Astrocyte (in vitro differentiated cells and primary cell): ENCODE measurements around the gene IER3. TPM values are rescaled to one million over a fixed set of nuclear protein-coding genes. Genes with fewer than 3 reads are reported as not detected.
A peak's percentile ranks its signal among the peaks of the same experiment; 100 is the strongest.

ENCODE experiments used
- DNase-seq: peaks from one replicate; pipeline ENCODE4 v3.0.0-alpha.2; 2010; ENCODE audit warnings: low read depth
- FAIRE-seq: peaks from 2 replicates; lab custom pipeline; 2011; peaks lifted over from hg19 to GRCh38; lab: Jason Lieb, UNC
- H2AFZ ChIP-seq: 2 replicates; pipeline ENCODE4 v1.6.0; 2012; ENCODE audit warnings: low read depth, low read length, inconsistent platforms
- H3K27ac ChIP-seq: 2 replicates; pipeline ENCODE4 v1.5.1; 2011; ENCODE audit warnings: low read depth, low read length, inconsistent platforms
- H3K27me3 ChIP-seq: 2 replicates; pipeline ENCODE4 v1.6.0; 2011; ENCODE audit warnings: low read length, inconsistent platforms; ENCODE audit not compliant: insufficient read depth
- H3K36me3 ChIP-seq: 2 replicates; pipeline ENCODE4 v1.5.1; 2011; ENCODE audit warnings: low read length, inconsistent platforms; ENCODE audit not compliant: insufficient read depth
- H3K4me1 ChIP-seq: 2 replicates; pipeline ENCODE4 v1.5.1; 2011; ENCODE audit warnings: low read length, inconsistent platforms; ENCODE audit not compliant: insufficient read depth
- H3K4me2 ChIP-seq: 2 replicates; pipeline ENCODE4 v1.6.0; 2012; ENCODE audit warnings: low read length, inconsistent platforms
- H3K4me3 ChIP-seq: 2 replicates; pipeline ENCODE4 v1.5.1; 2011; ENCODE audit warnings: low read depth, mild to moderate bottlenecking, low read length, inconsistent platforms; ENCODE audit not compliant: insufficient read depth
- H3K79me2 ChIP-seq: 2 replicates; pipeline ENCODE4 v1.6.0; 2012; ENCODE audit warnings: mild to moderate bottlenecking, low read length, inconsistent platforms; ENCODE audit not compliant: insufficient read depth
- H3K9ac ChIP-seq: 2 replicates; pipeline ENCODE4 v1.6.0; 2012; ENCODE audit warnings: mild to moderate bottlenecking, low read length, inconsistent platforms
- H3K9me3 ChIP-seq: 2 replicates; pipeline ENCODE4 v1.5.1; 2012; ENCODE audit warnings: low read depth, mild to moderate bottlenecking, low read length, inconsistent platforms; ENCODE audit not compliant: insufficient read depth
- H4K20me1 ChIP-seq: 2 replicates; pipeline ENCODE4 v1.6.0; 2012; ENCODE audit warnings: low read length, inconsistent platforms; ENCODE audit not compliant: insufficient read depth
- H3K27ac Mint-ChIP-seq: one replicate; pipeline ENCODE4 v1.8.0; 2021; ENCODE audit warnings: mild to moderate bottlenecking, mixed read lengths; ENCODE audit not compliant: unreplicated experiment
- H3K27me3 Mint-ChIP-seq: one replicate; pipeline ENCODE4 v1.8.0; 2021; ENCODE audit warnings: low read depth, mixed read lengths; ENCODE audit not compliant: unreplicated experiment
- H3K36me3 Mint-ChIP-seq: one replicate; pipeline ENCODE4 v1.8.0; 2021; ENCODE audit warnings: low read depth, mixed read lengths; ENCODE audit not compliant: unreplicated experiment
- H3K4me1 Mint-ChIP-seq: one replicate; pipeline ENCODE4 v1.8.0; 2021; ENCODE audit warnings: low read depth, mixed read lengths; ENCODE audit not compliant: unreplicated experiment
- H3K4me3 Mint-ChIP-seq: one replicate; pipeline ENCODE4 v1.8.0; 2021; ENCODE audit warnings: mild to moderate bottlenecking, moderate library complexity, mixed read lengths; ENCODE audit not compliant: unreplicated experiment
- H3K9me3 Mint-ChIP-seq: one replicate; pipeline ENCODE4 v1.8.0; 2021; ENCODE audit warnings: mild to moderate bottlenecking, mixed read lengths; ENCODE audit not compliant: unreplicated experiment
- CTCF ChIP-seq: IDR thresholded peaks from 2 replicates; pipeline ENCODE4 v1.5.1; 2011; ENCODE audit warnings: low read depth, mild to moderate bottlenecking, inconsistent platforms, low read length, moderate library complexity; ENCODE audit not compliant: insufficient read depth
- EZH2 ChIP-seq: IDR thresholded peaks from 2 replicates; pipeline ENCODE4 v1.6.1; 2012; ENCODE audit warnings: mild to moderate bottlenecking, low read length, inconsistent platforms; ENCODE audit not compliant: insufficient read depth
- total RNA-seq: library from RNA; stranded (reverse); gene quantifications from 2 replicates; pipeline ENCODE4 v1.2.1, GENCODE V29; 2021

IER3 gene
- total RNA-seq, 1 donor from 2014 or later = 221 TPM

- no peak overlapping the region for H3K4me3 Mint-ChIP-seq
Measured at GRCh38 chr6:30730601-30731435, 13.5 kb downstream of the IER3 start.

GRCh38 chr6:30727920-30728553 lies 16.3 kb downstream of the IER3 start:
- no peak overlapping the region for H3K4me2 ChIP-seq

More at GRCh38 chr6:30730601-30731435, 13.5 kb downstream of the IER3 start:
- H3K9me3 Mint-ChIP-seq = no peaks in the 10 kb centered on the region
- Histone ChIP-seq H3K4me3 (no peak overlapping the region), H3K36me3 (peaks cover 12% of the 10 kb centered on the region), H3K4me1 (peaks cover 5% of the 10 kb centered on the region), H3K4me2 (no peak overlapping the region), H3K9ac (no peak overlapping the region), H3K9me3 (no peaks in the 10 kb centered on the region), H3K79me2 (peaks cover under 1% of the 10 kb centered on the region), H3K27ac (no peak overlapping the region), H2AFZ (no peak overlapping the region), H4K20me1 (peaks cover 21% of the 10 kb centered on the region), H3K27me3 (no peaks in the 10 kb centered on the region)
- peaks cover 14% of the 10 kb centered on the region for H3K36me3 Mint-ChIP-seq
- H3K4me1 Mint-ChIP-seq = peaks cover under 1% of the 10 kb centered on the region
- TF ChIP-seq EZH2 (no peak), CTCF (peak; percentile 25)
- FAIRE-seq = no peak
- H3K27me3 Mint-ChIP-seq = no peaks in the 10 kb centered on the region
- H3K27ac Mint-ChIP-seq = peak overlapping the region; percentile 41
- no peak for DNase-seq

More at GRCh38 chr6:30727920-30728553, 16.3 kb downstream of the IER3 start:
- Histone ChIP-seq H3K4me3 (no peak overlapping the region), H3K4me1 (peaks cover 31% of the 10 kb centered on the region), H2AFZ (no peak overlapping the region), H3K27me3 (no peaks in the 10 kb centered on the region), H4K20me1 (peaks cover 49% of the 10 kb centered on the region), H3K27ac (peak overlapping the region; percentile 43), H3K36me3 (peaks cover 35% of the 10 kb centered on the region), H3K79me2 (peaks cover 24% of the 10 kb centered on the region), H3K9me3 (no peaks in the 10 kb centered on the region), H3K9ac (peak overlapping the region; percentile 24)
- H3K27me3 Mint-ChIP-seq = no peaks in the 10 kb centered on the region
- TF ChIP-seq CTCF = no peak
- TF ChIP-seq EZH2 = no peak
- no peak for FAIRE-seq
- H3K27ac Mint-ChIP-seq = peak overlapping the region; percentile 16
- H3K4me1 Mint-ChIP-seq = peaks cover 24% of the 10 kb centered on the region
- H3K9me3 Mint-ChIP-seq = no peaks in the 10 kb centered on the region
- no peak overlapping the region for H3K4me3 Mint-ChIP-seq
- DNase-seq = no peak
- H3K36me3 Mint-ChIP-seq = peaks cover 26% of the 10 kb centered on the region
